ENCODE measurements around the gene GDI1.

The GDI1 gene

DNA sequence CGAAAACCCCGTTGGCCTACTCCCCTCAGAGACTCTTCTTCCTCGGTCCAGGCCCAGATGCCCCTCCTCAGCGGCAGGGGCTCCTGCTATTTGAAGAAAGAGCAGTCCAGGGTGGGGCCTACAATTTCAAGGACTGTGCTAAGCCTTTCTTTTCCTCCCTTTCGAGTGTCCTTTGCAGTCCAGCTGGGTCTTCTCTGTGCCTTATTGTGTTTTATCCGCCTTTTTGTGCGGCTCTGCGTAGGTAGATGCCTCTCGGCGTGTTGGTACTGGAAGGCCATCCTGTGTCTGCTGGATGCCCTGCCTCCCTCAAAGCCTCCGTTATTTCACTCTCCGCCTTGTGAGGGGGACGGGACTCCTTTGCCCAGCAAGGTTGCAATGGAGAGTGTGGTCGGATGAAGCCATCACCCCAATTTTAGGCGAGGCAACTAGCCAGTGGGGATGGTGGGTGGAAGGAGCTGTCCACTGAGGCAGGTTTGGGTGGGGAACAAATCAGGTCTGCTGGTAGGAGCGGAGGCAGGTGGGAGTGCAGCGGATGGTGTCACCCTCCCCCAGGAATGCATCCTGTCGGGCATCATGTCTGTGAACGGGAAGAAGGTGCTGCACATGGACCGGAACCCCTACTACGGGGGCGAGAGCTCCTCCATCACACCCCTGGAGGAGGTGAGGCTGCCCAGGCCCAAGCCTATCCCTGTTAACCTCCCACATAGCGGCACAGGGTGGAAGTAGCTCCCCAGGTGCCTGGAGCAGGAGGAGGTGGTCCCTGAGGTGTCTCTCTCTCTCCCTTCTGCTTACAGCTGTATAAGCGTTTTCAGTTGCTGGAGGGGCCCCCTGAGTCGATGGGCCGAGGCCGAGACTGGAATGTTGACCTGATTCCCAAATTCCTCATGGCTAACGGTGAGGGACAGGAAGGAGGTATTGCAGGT, 1.3 kb downstream of the GDI1 start:
- peaks cover 26% of the 10 kb centered on the region for H3K36me3 ChIP-seq (ENCODE audit: control insufficient read depth, insufficient read depth, low read length)
- no CpG with 5 or more reads among the region's 28 CpGs for WGBS (ENCODE audit: insufficient coverage, insufficient read length)
- H3K4me1 ChIP-seq (ENCODE audit: control insufficient read depth, insufficient read depth, low read length), result no peaks in the 10 kb centered on the region
- no peak for DNase-seq (ENCODE audit: low read depth, low spot score)
- H3K9me3 ChIP-seq (ENCODE audit: control insufficient read depth, insufficient read depth, low read length), result no peaks in the 10 kb centered on the region
- H3K4me3 ChIP-seq (ENCODE audit: low read length), result peak overlapping the region; percentile 97; the same call in 1 of the 2 replicates
- H3K27me3 ChIP-seq (ENCODE audit: control insufficient read depth, insufficient read depth, low read length), result no peaks in the 10 kb centered on the region
- no peak overlapping the region for H3K27ac ChIP-seq (ENCODE audit: low read length)

DNA sequence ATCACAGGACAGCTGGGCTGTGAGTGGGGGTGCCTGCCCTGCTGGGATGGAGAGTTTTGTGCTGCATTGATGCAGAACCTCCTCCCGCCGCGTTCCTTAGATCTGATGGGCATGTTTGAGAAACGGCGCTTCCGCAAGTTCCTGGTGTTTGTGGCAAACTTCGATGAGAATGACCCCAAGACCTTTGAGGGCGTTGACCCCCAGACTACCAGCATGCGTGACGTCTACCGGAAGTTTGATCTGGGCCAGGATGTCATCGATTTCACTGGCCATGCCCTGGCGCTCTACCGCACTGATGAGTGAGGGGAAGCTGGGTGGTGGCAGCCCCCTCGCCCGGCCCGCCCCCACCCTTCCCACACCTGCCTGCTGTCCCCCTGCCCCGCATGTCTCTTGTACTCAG, 2.9 kb downstream of the GDI1 start:
- Histone ChIP-seq H3K4me3 (ENCODE audit: low read length) (no peak overlapping the region), H3K27me3 (ENCODE audit: control insufficient read depth, insufficient read depth, low read length) (no peaks in the 10 kb centered on the region), H3K27ac (ENCODE audit: low read length) (no peak overlapping the region), H3K4me1 (ENCODE audit: control insufficient read depth, insufficient read depth, low read length) (peaks cover 2% of the 10 kb centered on the region; the same call in 1 of the 2 replicates), H3K9me3 (ENCODE audit: control insufficient read depth, insufficient read depth, low read length) (no peaks in the 10 kb centered on the region), H3K36me3 (ENCODE audit: control insufficient read depth, insufficient read depth, low read length) (peaks cover 20% of the 10 kb centered on the region)
- no peak for DNase-seq (ENCODE audit: low read depth, low spot score)
- no CpG with 5 or more reads among the region's 18 CpGs for WGBS (ENCODE audit: insufficient coverage, insufficient read length)

DNA sequence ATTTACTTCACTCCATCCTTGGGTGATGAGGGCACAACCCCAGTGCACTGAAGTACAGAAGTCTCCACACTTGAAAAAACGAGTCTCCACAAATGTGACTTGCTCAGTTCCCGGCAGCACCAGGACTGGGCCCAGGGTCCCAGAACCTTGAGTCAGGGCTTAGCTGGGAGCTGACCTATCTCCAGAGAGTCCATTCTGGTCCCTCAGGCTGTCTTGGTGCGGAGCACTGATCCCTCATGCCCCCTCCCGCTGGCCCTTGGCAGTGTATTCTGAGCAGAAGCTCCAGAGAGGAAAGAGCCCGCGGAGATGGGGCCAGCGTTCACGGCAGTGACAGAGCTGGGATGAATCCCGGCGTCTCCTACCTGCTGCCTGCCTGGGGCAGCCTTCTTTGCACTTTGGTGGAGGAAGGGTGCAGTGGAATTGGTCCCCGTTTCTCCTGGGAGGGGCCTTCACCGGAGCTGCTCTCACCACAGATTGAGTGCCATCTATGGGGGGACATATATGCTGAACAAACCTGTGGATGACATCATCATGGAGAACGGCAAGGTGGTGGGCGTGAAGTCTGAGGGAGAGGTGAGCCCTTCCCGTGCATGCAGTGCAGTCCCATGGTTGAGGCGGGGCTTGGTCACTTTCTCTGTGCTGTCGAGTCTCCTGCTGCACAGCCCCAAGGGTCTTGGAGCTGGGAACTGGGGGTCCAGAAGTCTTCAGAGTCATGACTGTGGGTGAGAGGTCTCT, 3.8 kb downstream of the GDI1 start:
- WGBS (ENCODE audit: insufficient coverage, insufficient read length), result no CpG with 5 or more reads among the region's 17 CpGs
- Histone ChIP-seq H3K36me3 (ENCODE audit: control insufficient read depth, insufficient read depth, low read length) (peaks cover 17% of the 10 kb centered on the region), H3K9me3 (ENCODE audit: control insufficient read depth, insufficient read depth, low read length) (no peaks in the 10 kb centered on the region), H3K4me1 (ENCODE audit: control insufficient read depth, insufficient read depth, low read length) (peaks cover 2% of the 10 kb centered on the region; the same call in 1 of the 2 replicates), H3K27me3 (ENCODE audit: control insufficient read depth, insufficient read depth, low read length) (no peaks in the 10 kb centered on the region), H3K27ac (ENCODE audit: low read length) (no peak overlapping the region), H3K4me3 (ENCODE audit: low read length) (no peak overlapping the region)
- DNase-seq (ENCODE audit: low read depth, low spot score), result no peak

DNA sequence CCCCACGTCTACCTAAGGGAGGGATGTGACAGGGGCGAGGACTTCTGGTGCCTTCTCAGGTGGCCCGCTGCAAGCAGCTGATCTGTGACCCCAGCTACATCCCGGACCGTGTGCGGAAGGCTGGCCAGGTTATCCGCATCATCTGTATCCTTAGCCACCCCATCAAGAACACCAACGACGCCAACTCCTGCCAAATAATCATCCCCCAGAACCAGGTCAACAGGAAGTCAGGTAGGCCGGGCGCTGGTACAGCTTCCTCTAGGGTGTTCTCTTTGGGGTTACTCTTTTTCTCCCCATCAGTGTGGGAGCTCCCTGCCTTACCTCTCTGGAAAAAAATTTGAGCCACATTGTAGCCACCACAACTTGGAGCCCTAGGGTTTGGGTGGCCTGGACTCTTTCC, 4.6 kb downstream of the GDI1 start:
- Histone ChIP-seq H3K4me1 (ENCODE audit: control insufficient read depth, insufficient read depth, low read length) (peaks cover 2% of the 10 kb centered on the region; the same call in 1 of the 2 replicates), H3K27me3 (ENCODE audit: control insufficient read depth, insufficient read depth, low read length) (no peaks in the 10 kb centered on the region), H3K27ac (ENCODE audit: low read length) (no peak overlapping the region), H3K36me3 (ENCODE audit: control insufficient read depth, insufficient read depth, low read length) (peaks cover 17% of the 10 kb centered on the region), H3K9me3 (ENCODE audit: control insufficient read depth, insufficient read depth, low read length) (no peaks in the 10 kb centered on the region), H3K4me3 (ENCODE audit: low read length) (no peak overlapping the region)
- DNase-seq (ENCODE audit: low read depth, low spot score), result no peak
- WGBS (ENCODE audit: insufficient coverage, insufficient read length), result no CpG with 5 or more reads among the region's 11 CpGs

DNA sequence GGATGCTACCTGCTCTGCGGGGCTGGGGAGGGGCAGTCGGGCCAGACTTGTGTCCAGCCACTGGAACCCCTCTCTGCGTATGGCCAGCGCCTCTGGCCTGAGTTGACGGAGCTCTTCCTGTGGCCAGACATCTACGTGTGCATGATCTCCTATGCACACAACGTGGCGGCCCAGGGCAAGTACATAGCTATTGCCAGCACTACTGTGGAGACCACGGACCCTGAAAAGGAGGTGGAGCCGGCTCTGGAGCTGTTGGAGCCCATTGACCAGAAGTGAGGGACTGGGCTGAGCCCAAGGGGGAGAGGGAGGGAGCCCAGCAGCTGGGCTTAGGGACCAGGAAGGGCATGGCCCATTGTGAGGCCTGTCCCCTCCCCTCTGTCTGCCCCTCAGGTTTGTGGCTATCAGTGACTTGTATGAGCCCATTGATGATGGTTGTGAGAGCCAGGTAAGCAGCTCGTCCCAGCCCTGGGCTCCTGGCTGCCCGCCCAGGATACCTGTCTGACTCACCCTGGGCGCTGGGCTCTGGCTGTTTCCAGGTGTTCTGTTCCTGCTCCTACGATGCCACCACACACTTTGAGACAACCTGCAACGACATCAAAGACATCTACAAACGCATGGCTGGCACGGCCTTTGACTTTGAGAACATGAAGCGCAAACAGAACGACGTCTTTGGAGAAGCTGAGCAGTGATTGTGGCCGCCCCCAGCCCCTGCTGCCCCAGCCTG, 5.2 kb downstream of the GDI1 start:
- DNase-seq (ENCODE audit: low read depth, low spot score), result no peak
- H3K4me1 ChIP-seq (ENCODE audit: control insufficient read depth, insufficient read depth, low read length), result peaks cover 2% of the 10 kb centered on the region; the same call in 1 of the 2 replicates
- no peak overlapping the region for H3K4me3 ChIP-seq (ENCODE audit: low read length)
- no peaks in the 10 kb centered on the region for H3K27me3 ChIP-seq (ENCODE audit: control insufficient read depth, insufficient read depth, low read length)
- no CpG with 5 or more reads among the region's 21 CpGs for WGBS (ENCODE audit: insufficient coverage, insufficient read length)
- H3K36me3 ChIP-seq (ENCODE audit: control insufficient read depth, insufficient read depth, low read length), result peaks cover 20% of the 10 kb centered on the region
- H3K27ac ChIP-seq (ENCODE audit: low read length), result no peak overlapping the region
- H3K9me3 ChIP-seq (ENCODE audit: control insufficient read depth, insufficient read depth, low read length), result no peaks in the 10 kb centered on the region

DNA sequence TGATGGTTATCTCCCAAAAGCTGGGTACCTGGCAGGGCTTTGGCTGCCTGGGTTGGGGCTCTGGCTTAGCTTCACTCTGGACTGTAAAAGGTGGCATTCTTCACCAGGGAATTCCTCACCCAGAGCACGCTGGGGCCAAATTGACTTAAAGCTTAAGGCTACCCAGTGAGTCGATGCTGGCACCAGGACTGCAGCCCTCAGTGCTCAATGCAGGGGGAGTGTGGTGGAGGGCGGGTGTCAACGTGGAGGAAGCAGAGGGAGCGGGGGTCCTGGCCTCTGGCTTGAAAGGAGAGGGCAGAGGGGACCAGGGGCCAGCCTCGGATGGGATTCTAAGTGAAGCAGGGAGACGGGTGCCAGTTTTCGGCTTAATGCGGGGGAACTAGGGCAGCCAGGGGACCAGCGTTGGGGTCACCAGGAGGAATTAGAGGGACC, 6.5 kb downstream of the GDI1 start:
- Histone ChIP-seq H3K27ac (ENCODE audit: low read length) (no peak overlapping the region), H3K27me3 (ENCODE audit: control insufficient read depth, insufficient read depth, low read length) (no peaks in the 10 kb centered on the region), H3K36me3 (ENCODE audit: control insufficient read depth, insufficient read depth, low read length) (peaks cover 21% of the 10 kb centered on the region), H3K4me1 (ENCODE audit: control insufficient read depth, insufficient read depth, low read length) (peaks cover 2% of the 10 kb centered on the region; the same call in 1 of the 2 replicates), H3K4me3 (ENCODE audit: low read length) (peak overlapping the region; percentile 55; the same call in 1 of the 2 replicates), H3K9me3 (ENCODE audit: control insufficient read depth, insufficient read depth, low read length) (no peaks in the 10 kb centered on the region)
- no peak for DNase-seq (ENCODE audit: low read depth, low spot score)
- WGBS (ENCODE audit: insufficient coverage, insufficient read length), result no CpG with 5 or more reads among the region's 10 CpGs

DNA sequence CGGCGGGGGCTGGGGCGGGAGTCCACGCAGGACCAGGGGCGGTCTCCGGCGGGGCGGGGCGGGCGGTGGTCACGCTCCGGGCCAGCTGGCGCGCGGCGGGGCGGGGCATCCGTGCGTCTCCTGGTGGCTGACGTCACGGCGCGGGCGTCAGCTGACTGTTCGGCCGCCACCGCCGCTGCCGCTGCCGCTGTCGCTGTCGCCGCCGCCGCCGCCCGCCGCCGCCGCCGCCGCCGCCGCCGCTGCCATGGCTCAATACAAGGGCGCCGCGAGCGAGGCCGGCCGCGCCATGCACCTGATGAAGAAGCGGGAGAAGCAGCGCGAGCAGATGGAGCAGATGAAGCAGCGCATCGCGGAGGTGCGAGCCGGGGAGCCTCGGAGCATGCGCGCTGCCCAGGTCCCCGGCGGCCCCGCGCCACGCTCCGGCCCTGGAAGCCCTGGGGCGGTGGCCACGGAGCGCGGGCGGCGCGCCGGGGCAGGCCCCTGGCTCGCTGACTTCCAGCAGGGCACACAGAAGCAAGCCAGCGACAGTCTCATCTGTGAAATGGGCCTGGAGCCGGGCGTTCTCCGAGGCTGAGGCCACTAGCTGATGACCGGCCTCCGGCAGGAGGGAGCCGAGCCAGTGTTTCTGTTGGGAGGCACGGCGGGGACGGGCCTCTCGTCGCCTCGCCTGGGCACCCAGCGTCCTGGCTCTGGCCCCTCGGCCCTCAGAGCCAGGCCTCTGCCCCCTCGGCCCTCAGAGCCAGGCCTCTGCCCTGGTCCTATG, 7.2 kb downstream of the GDI1 start, which contains the start of gene FAM50A:
Gene FAM50A, plus strand, starts transcription at position 150 of the 763 bp plus-strand sequence. Its CDS starts 95 bp downstream, at position 245.
- peaks cover 2% of the 10 kb centered on the region; the same call in 1 of the 2 replicates for H3K4me1 ChIP-seq (ENCODE audit: control insufficient read depth, insufficient read depth, low read length)
- no peak for DNase-seq (ENCODE audit: low read depth, low spot score)
- H3K27ac ChIP-seq (ENCODE audit: low read length), result no peak within 1 kb of the TSS
- peak within 1 kb of the TSS; percentile 55; the same call in 1 of the 2 replicates for H3K4me3 ChIP-seq (ENCODE audit: low read length)
- no CpG with 5 or more reads among the region's 94 CpGs for WGBS (ENCODE audit: insufficient coverage, insufficient read length)
- no peaks in the 10 kb centered on the region for H3K27me3 ChIP-seq (ENCODE audit: control insufficient read depth, insufficient read depth, low read length)
- H3K9me3 ChIP-seq (ENCODE audit: control insufficient read depth, insufficient read depth, low read length), result no peaks in the 10 kb centered on the region
- peaks cover 28% of the 10 kb centered on the region for H3K36me3 ChIP-seq (ENCODE audit: control insufficient read depth, insufficient read depth, low read length)

DNA sequence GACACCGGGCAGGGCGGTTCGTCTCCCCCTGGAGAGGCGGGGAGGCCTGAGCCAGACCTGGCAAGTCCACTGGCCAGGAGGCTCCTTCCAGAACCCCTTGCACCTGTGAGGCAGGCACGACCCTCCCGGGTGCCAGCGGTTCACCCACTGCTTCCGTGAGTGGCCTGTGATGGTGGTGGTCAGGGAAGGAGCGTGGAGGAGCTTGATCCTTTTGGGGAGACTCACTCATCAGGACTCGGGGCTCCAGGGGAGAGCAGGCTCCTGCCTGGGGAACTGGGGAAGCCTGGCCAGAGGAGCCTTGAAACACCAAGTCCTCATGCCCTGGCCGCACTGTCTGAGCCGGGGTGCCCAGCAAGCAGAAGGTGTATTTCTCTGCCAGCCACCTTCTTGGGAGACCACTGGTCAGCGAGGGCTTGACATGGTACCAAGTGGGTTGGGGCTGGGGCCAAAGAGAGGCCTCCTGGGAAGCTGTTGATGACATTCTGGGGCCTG, 7.8 kb downstream of the GDI1 start:
- no CpG with 5 or more reads among the region's 13 CpGs for WGBS (ENCODE audit: insufficient coverage, insufficient read length)
- H3K27me3 ChIP-seq (ENCODE audit: control insufficient read depth, insufficient read depth, low read length), result no peaks in the 10 kb centered on the region
- H3K4me1 ChIP-seq (ENCODE audit: control insufficient read depth, insufficient read depth, low read length), result peaks cover 2% of the 10 kb centered on the region; the same call in 1 of the 2 replicates
- peak overlapping the region; percentile 55; the same call in 1 of the 2 replicates for H3K4me3 ChIP-seq (ENCODE audit: low read length)
- H3K36me3 ChIP-seq (ENCODE audit: control insufficient read depth, insufficient read depth, low read length), result peaks cover 29% of the 10 kb centered on the region
- H3K27ac ChIP-seq (ENCODE audit: low read length), result no peak overlapping the region
- DNase-seq (ENCODE audit: low read depth, low spot score), result no peak
- no peaks in the 10 kb centered on the region for H3K9me3 ChIP-seq (ENCODE audit: control insufficient read depth, insufficient read depth, low read length)

DNA sequence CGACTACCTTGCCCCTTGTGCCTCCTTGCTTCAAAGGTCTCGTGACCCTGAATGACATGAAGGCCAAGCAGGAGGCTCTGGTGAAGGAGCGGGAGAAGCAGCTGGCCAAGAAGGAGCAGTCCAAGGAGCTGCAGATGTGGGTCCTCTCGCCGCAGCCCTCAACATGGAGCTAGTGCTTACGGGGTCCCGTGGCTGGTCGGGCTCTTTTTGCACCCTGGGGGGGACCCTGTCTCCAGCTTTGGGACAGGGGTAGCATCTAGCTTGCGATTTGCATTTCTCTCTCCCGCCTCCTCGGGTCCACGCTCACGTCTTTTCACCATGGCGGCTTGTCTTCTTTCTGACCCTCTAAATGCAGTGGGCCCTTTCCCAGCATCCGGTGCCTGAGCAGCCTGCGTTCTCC, 8.8 kb downstream of the GDI1 start:
- Histone ChIP-seq H3K27ac (ENCODE audit: low read length) (no peak overlapping the region), H3K9me3 (ENCODE audit: control insufficient read depth, insufficient read depth, low read length) (no peaks in the 10 kb centered on the region), H3K27me3 (ENCODE audit: control insufficient read depth, insufficient read depth, low read length) (no peaks in the 10 kb centered on the region), H3K4me3 (ENCODE audit: low read length) (no peak overlapping the region), H3K4me1 (ENCODE audit: control insufficient read depth, insufficient read depth, low read length) (peaks cover 2% of the 10 kb centered on the region; the same call in 1 of the 2 replicates), H3K36me3 (ENCODE audit: control insufficient read depth, insufficient read depth, low read length) (peaks cover 29% of the 10 kb centered on the region)
- DNase-seq (ENCODE audit: low read depth, low spot score), result no peak
- no CpG with 5 or more reads among the region's 16 CpGs for WGBS (ENCODE audit: insufficient coverage, insufficient read length)

All from iPS DF 6.9 (cell line).